Activated CD8-positive, alpha-beta memory T cell treated with anti-CD3 and anti-CD28 coated beads, Interleukin-2, amount 10 ng/mL, durations not matched to agents 7 days and 5 days (primary cell): Measurements from ENCODE around the gene FAM174C. TPM values are rescaled to one million over a fixed set of nuclear protein-coding genes. Genes with fewer than 3 reads are reported as not detected.

Experiments used
- ATAC-seq: fragments of 150-1000 bp; cut with Tn5 transposase; one replicate; pipeline ENCODE4 v1.10.0; 2021; ENCODE audit warnings: moderate library complexity
- CTCF ChIA-PET: fragments of 350-600 bp; sonication (Branson Sonifier 250); formaldehyde crosslinking; loops from one replicate; lab custom pipeline; 2021; ENCODE audit warnings: antibody characterized with exemption; lab: Charles Lee
- DNase-seq: peaks from one replicate; pipeline ENCODE4 v3.0.0-alpha.2; 2020
- H3K27ac Mint-ChIP-seq: one replicate; pipeline ENCODE4 v1.8.0; 2021; ENCODE audit warnings: mild to moderate bottlenecking, mixed read lengths
- H3K27me3 Mint-ChIP-seq: one replicate; pipeline ENCODE4 v1.8.0; 2021; ENCODE audit warnings: mixed read lengths
- H3K36me3 Mint-ChIP-seq: one replicate; pipeline ENCODE4 v1.8.0; 2021; ENCODE audit warnings: mild to moderate bottlenecking, mixed read lengths
- H3K4me1 Mint-ChIP-seq: one replicate; pipeline ENCODE4 v1.8.0; 2021; ENCODE audit warnings: mixed read lengths
- H3K4me3 Mint-ChIP-seq: one replicate; pipeline ENCODE4 v1.8.0; 2021; ENCODE audit warnings: mild to moderate bottlenecking, moderate library complexity, mixed read lengths
- H3K9me3 Mint-ChIP-seq: one replicate; pipeline ENCODE4 v1.8.0; 2022; ENCODE audit warnings: low read depth, mixed read lengths
- total RNA-seq, 2 experiments: library from RNA; stranded (reverse); gene quantifications; one replicate each; pipeline ENCODE4 v1.2.3, GENCODE V29; 2021

FAM174C gene
- total RNA-seq, 2 experiments from 2014 or later = 54.7 to 60.3 TPM

DNA sequence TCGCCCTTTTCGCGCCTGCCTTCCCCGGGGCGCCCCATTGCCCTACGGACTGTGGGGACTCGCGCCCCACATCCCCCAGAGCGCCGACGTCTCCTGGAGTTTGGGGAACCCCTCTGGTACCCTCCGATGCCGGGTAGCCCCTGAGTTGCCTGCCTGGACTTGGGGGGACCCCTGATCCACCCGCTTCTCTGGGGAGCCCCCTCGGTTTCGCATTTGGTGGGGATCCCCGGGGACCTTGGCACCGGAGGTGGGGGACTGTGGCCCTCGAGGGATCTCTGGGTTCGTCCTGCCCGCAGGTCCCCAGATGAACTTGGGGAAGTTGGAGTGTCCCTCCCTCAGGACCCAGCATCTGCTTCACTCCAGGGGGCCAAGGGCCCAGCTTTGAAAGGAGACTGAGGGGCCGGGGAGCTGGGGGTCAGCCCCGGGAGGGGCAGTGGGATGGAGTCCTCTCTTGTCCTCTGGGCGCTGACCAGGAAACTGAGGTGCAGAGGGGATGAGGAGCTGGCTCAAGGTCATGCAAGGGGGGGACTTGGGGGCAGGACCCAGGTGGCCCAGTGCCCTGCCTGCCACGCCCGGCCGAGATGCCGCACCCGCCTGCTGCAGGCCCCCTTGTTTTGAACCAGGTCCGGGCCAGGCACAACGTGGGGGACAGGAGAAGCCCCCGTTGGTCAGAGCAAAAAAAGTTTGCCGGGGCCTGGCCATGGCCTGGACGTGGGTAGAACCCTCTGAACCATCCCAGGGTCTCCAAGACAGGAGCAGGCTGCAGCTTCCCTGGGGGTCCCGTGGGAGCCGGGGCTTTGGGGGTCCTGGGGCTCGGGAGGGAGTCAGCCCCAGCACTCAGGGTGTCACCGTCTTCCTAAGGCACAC is 11.4 kb downstream of the FAM174C start:
- Mint-ChIP-seq H3K27me3 (peaks cover 30% of the 10 kb centered on the region), H3K4me1 (peaks cover 1% of the 10 kb centered on the region), H3K27ac (no peak overlapping the region), H3K4me3 (no peak overlapping the region), H3K9me3 (no peaks in the 10 kb centered on the region), H3K36me3 (no peaks in the 10 kb centered on the region)
- ATAC-seq (no peak), DNase-seq (no peak)
- CTCF ChIA-PET = no interaction called here

DNA sequence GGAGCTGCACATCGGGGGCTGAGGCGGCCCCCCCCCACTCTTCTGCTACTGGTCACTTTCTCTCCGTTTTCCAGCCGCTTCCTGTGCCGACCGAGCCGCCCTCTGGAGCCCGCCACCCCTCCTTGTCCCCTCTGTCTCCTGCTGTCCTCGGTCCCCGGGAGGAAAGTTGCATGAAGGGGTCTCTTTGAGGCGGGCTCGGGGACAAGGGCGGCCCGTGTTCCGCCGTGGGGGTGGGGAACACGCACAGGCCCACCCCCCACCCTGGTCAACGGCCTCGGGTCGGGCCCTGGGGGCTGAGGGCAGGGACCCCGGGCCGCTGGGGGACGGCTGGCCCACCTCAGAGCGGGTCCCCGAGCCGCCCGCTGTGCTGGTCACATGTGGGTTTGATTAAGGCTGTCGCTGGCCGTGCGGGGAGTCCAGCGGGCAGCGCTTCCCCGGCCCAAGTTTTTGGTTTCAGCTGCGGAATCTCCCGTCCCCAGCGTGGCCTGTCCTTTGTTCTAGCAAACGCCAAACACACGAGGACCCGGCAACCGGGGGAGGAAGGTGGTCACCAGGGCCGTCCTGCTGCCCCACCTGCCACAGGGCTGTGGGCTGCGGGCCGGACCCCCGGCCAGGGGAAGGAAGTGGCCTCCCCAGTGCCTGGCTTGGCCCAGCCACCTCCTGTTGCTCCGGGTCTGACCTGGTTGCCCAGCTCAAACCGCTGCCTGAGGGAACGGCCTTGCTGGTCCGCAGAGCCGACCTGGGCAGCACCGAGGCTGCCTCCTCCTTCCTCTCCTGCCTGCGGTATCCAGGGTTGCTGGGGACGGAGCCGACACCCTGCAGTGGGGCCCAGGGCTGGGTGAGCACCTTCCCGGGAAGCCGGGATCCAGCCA is 12.3 kb downstream of the FAM174C start:
- no peak for DNase-seq
- Mint-ChIP-seq H3K4me1 (peaks cover 1% of the 10 kb centered on the region), H3K9me3 (no peaks in the 10 kb centered on the region), H3K36me3 (no peaks in the 10 kb centered on the region), H3K4me3 (no peak overlapping the region), H3K27ac (no peak overlapping the region), H3K27me3 (peaks cover 32% of the 10 kb centered on the region)
- CTCF ChIA-PET = no interaction called here
- no peak for ATAC-seq

DNA sequence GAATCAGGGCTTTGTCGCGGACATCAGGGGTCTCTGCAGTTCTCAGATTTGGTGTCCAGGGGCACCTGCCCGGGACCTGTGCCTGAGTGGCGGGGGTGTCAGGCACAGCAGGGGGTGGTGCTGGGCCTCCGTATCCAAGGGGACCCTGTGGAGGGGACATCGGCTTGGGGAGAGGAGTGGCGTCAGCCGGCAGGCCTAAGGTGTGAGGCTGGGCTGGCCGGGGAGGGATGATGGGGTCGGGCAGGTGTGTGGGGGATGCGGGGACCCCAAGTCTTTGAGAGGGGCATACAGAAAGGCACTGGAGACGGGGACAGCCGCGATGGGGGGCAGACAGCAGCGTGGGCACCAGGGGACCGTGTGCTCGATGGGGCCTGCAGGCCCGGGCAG is 12.9 kb downstream of the FAM174C start:
- DNase-seq (no peak), ATAC-seq (no peak)
- H3K4me1 Mint-ChIP-seq = peaks cover 1% of the 10 kb centered on the region
- peaks cover 32% of the 10 kb centered on the region for H3K27me3 Mint-ChIP-seq
- no peaks in the 10 kb centered on the region for H3K36me3 Mint-ChIP-seq
- no peak overlapping the region for H3K4me3 Mint-ChIP-seq
- CTCF ChIA-PET = no interaction called here
- H3K27ac Mint-ChIP-seq = no peak overlapping the region
- H3K9me3 Mint-ChIP-seq = no peaks in the 10 kb centered on the region

DNA sequence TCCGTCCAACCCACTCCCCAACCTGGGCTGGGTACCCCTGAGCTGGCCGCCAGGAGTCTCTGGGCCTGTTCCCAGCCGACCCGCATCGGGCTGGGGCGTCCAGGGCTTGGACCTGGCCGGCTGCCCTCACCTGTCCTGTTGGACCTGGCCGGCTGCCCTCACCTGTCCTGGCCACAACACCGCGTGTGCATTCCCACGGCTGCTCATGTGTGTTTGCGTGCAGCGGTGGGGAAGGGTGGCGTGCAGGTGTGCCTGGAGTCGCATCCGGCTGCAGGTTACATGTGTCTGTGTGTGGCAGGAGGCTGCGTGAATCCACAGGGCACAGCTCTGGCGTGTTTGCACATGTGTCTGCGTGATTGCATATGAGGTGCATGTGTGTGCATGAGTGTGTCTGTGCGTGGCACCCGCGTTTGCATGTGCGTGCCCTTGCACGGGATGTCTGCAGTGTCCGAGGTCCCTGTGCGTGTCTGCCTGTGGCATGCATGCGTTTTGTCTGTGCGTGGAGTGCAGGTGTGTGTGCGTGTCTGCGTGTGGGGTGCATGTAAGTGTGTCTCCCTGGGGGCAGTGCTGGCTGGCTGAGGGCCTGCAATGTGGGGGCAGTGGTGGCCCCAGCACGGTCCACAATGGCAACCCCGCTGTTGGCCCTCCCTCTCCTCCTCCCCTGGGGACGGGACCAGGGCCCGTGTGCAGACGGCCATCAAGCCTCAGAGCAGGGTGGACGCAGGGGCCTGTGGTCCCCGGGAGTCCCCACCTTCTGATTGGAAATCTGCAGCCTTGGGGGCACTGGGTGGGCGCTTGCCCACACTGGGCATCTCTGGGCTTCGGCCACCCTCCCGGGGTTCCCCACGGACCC is 13.7 kb downstream of the FAM174C start:
- no peak for ATAC-seq
- CTCF ChIA-PET = no interaction called here
- H3K9me3 Mint-ChIP-seq = no peaks in the 10 kb centered on the region

DNA sequence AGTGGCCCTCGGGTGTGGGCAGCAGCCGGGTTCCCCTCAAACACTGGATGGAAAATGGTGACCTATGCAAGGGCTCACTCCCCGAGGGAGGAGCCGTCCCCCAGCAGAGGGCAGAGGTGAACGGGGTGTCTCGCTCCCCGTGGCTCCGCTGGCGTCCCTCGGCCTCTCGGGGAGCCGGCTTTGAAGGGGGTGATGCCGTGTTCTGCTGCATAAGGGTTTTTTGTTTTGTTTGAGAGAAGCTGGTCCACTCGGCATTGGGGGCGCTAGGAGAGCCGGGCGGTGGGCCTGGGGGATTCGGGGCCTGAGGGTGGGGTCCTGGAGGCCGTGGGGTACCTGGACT is 14.3 kb downstream of the FAM174C start:
- peaks cover 26% of the 10 kb centered on the region for H3K27me3 Mint-ChIP-seq
- ATAC-seq (no peak), DNase-seq (no peak)
- H3K9me3 Mint-ChIP-seq = no peaks in the 10 kb centered on the region
- CTCF ChIA-PET = no interaction called here
- no peak overlapping the region for H3K27ac Mint-ChIP-seq
- peaks cover 1% of the 10 kb centered on the region for H3K4me1 Mint-ChIP-seq
- H3K4me3 Mint-ChIP-seq = no peak overlapping the region
- H3K36me3 Mint-ChIP-seq = no peaks in the 10 kb centered on the region

More for the DNA sequence above, 13.7 kb downstream of the FAM174C start:
- Mint-ChIP-seq H3K4me1 (peaks cover 1% of the 10 kb centered on the region), H3K27ac (no peak overlapping the region), H3K36me3 (no peaks in the 10 kb centered on the region), H3K27me3 (peaks cover 30% of the 10 kb centered on the region), H3K4me3 (no peak overlapping the region)
- DNase-seq = no peak

DNA sequence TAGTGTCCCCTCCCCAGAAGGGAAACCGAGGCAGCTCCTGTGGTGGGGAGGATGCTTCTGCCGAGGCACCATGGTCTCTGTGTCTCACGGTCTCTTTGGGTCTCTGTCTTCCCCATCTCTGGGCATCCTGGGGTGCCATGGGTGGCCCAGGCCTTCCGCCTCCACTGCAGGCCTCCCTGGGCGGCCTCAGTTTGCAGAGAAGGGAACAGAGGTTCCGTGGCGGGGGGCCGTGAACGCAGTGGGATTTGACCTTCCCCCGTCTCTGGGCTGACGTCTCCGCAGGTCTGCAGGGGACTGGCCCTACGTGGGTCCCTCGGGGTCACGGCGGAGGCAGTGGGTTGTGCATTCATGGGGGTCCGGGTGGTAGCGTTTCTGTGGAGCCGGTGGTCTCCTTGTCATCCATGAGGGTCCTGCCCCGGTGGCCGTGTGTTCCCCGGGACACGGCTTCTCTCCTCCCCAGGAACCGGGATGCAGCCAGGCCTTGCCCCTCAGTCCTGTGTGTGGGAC is 14.9 kb downstream of the FAM174C start:
- Mint-ChIP-seq H3K9me3 (no peaks in the 10 kb centered on the region), H3K4me3 (no peak overlapping the region), H3K27ac (no peak overlapping the region), H3K36me3 (no peaks in the 10 kb centered on the region), H3K4me1 (peaks cover 1% of the 10 kb centered on the region), H3K27me3 (peaks cover 22% of the 10 kb centered on the region)
- DNase-seq (no peak), ATAC-seq (no peak)
- CTCF ChIA-PET = no interaction called here

DNA sequence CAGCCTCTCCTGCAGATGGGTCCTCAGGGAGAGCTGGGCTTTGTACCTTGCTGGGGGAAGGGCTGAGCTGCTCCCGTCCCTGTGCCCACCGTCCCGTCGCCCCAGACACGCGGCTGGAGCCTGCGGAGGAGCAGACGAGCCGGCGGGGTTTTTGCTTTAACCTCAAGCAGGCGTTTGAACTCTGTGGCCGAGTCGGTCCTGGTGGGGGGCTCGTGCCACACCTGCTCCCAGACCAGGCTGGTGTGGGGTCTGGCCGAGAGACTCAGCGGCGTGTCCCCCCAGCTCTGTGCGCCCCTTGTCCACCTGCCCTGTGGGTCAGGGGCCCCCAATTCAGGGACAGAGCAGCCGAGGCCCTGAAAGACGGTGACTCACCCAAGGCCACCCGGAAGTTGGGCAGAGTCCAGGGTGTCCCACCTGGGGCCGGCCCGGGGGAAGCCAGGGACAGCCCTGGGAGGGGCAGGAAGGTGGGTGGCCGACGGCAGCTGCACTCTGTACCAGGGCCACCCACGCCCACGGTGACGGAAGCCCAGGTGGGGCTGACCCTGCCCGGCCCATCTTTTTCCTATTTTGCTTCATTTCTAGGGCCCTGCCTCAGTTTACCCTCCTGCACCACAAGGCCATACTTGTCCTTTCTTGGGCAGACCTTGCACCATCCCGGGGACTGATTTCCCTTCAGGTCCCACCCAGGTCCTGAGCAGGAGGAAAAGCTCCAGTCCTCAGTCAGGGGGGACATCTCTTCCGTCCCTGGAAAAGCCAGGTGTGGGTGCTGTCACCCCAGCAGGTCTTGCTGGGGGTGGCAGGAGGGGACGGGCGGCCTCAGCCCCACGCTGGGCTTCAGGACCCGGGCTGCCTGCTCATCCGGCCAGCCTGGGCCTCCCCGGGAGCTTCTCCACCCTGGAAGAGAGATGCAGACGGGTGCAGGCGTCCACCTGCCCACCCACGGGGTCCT is 15.6 kb downstream of the FAM174C start:
- Mint-ChIP-seq H3K27ac (no peak overlapping the region), H3K4me3 (no peak overlapping the region), H3K4me1 (peaks cover 1% of the 10 kb centered on the region), H3K9me3 (no peaks in the 10 kb centered on the region), H3K36me3 (no peaks in the 10 kb centered on the region), H3K27me3 (peaks cover 21% of the 10 kb centered on the region)
- DNase-seq (no peak), ATAC-seq (no peak)
- CTCF ChIA-PET = no interaction called here

DNA sequence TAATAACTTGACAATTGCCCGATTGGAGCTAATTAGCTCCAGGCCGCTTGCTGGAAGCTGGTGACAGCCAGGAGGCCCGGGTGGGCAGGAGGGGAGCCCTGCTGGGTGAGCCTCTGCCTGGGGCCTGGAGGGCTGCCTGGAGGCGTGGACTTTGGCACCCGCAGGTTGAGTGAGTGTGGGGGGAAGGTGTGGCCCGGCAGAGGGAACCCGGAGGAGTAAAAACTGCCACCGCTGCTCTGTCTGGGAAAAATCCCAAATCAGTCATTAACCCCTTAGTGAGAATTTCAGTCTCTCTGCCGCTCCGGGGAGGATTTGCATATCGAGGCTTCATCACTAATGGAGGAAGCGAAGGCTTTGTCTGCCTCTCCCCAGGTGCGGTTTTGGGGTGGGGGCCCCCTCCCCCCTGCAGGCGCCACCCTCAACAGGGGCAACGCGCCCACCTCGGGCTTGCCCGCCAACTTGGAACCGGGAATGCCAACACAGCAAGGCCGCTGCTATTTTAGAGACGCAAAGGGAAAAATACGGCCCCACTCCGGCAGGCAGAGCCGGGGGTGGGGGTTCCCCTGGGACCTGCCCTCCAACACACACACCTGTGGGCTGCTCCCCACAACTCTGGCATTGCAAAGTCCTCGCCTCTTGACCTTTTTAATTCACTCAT is 16.6 kb downstream of the FAM174C start:
- no peak overlapping the region for H3K4me3 Mint-ChIP-seq
- H3K27me3 Mint-ChIP-seq = peaks cover 15% of the 10 kb centered on the region
- ATAC-seq = no peak
- no peaks in the 10 kb centered on the region for H3K9me3 Mint-ChIP-seq
- H3K36me3 Mint-ChIP-seq = no peaks in the 10 kb centered on the region
- CTCF ChIA-PET = no interaction called here
- H3K4me1 Mint-ChIP-seq = no peaks in the 10 kb centered on the region
- no peak overlapping the region for H3K27ac Mint-ChIP-seq
- DNase-seq = no peak

DNA sequence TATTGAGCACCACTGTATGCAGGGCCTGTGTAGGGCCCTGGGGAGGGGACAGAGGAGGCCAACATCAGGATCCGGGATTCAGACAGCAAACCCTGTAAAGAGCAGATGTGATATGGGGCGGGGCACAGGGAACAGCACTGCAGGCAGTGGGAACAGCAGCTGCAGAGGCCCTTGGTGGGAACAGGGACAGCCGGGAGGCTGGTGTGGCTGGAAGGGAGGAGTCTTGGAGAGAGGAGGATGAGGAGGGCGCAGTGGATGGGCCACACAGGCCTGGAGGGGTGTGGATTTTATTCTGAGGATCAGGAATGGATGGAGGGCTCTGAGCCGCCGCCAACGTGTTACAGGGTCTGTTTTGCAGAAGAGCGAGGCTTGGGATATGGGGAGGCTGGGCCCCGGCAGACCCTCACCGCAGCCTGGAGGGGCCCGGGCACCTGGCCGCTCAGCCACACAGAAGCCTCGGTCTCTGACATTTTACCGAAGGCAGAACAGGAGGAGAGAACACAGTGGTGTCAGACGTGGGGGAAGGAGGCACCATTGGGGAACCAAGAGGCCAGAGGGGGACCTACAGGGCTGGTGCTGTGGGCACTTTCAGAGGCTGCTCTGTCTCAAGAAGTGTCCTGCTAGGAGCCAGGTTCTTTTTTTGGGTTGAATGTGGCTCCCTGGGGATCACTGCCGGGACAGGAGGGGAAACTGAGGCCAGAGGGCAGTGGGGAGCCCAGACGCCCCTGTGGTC is 17.3 kb downstream of the FAM174C start:
- Mint-ChIP-seq H3K4me3 (no peak overlapping the region), H3K9me3 (no peaks in the 10 kb centered on the region), H3K36me3 (no peaks in the 10 kb centered on the region), H3K4me1 (no peaks in the 10 kb centered on the region), H3K27me3 (peaks cover 15% of the 10 kb centered on the region), H3K27ac (no peak overlapping the region)
- no peak for ATAC-seq
- no peak for DNase-seq
- CTCF ChIA-PET = no interaction called here

DNA sequence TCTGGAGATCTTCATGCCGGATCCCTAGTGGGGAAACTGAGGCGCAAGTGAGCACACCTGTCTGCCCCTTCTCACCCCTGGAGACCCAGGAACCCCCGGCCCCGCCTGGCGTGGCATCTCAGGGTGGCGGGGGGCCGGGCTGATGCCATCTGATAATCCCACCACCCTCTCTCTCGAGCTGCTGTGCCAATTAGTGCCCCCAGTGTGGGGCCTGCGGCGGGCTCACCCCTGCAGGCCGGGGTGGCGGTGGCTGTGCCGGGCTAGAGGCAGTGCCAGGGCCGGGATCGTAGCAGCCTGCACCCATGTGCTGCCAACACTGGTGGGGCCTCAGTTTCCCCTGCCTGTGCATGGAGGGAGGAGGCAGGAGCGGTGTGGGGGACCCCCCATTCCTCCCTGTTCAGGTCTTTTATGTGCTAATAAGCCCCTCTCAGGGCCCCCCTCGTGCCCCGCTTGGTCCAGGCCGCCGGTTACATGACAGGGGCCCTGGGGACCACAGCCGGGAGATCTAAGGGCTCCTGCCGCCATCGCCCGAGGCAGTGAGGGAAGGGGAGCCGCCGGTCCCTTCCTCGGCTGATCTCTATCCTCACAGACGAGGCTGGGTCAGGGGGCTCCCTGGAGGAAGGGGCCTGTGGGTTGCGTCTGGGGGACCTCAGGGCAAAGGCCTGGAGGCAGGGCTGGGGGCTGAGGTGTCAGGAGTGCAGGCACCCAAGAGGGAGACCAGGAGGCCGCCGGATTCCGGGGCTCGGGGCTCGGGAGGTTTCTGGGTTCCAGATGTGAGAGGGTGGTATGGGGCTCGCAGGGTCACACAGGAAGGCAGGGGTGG is 18.7 kb downstream of the FAM174C start:
- no peak overlapping the region for H3K4me3 Mint-ChIP-seq
- no peaks in the 10 kb centered on the region for H3K36me3 Mint-ChIP-seq
- H3K4me1 Mint-ChIP-seq = no peaks in the 10 kb centered on the region
- no peak for DNase-seq
- CTCF ChIA-PET = no interaction called here
- no peaks in the 10 kb centered on the region for H3K9me3 Mint-ChIP-seq
- no peak overlapping the region for H3K27ac Mint-ChIP-seq
- H3K27me3 Mint-ChIP-seq = peaks cover 9% of the 10 kb centered on the region
- no peak for ATAC-seq

DNA sequence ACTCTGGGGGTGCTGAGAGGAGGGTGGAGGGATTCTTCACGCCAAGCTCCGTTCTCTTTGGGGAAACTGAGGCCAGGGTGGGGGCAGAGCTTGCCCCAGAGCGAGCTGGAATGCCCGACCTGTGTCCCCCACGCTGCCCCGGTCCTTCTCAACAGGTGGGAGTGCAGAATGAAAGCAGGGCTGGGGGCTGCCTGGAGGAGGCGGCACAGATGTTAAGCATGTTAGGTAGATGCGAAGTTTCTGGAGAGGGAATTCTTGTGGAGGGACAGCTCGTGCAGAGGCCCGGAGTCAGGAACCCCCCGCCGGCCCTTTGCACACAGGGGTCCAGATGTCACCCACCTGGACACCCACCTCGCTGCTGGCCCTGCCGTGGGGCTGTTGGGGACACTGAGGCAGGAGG is 19.4 kb downstream of the FAM174C start:
- ATAC-seq (no peak), DNase-seq (no peak)
- Mint-ChIP-seq H3K4me1 (no peaks in the 10 kb centered on the region), H3K4me3 (no peak overlapping the region), H3K27ac (no peak overlapping the region), H3K36me3 (no peaks in the 10 kb centered on the region), H3K27me3 (peaks cover 7% of the 10 kb centered on the region), H3K9me3 (no peaks in the 10 kb centered on the region)
- CTCF ChIA-PET = no interaction called here
